ENCODE measurements around the gene TPP2. TPM values are rescaled to one million over a fixed set of nuclear protein-coding genes. Genes with fewer than 3 reads are reported as not detected.

The TPP2 gene
- total RNA-seq, 1 experiment from 2014 or later = 31.6 TPM

DNA sequence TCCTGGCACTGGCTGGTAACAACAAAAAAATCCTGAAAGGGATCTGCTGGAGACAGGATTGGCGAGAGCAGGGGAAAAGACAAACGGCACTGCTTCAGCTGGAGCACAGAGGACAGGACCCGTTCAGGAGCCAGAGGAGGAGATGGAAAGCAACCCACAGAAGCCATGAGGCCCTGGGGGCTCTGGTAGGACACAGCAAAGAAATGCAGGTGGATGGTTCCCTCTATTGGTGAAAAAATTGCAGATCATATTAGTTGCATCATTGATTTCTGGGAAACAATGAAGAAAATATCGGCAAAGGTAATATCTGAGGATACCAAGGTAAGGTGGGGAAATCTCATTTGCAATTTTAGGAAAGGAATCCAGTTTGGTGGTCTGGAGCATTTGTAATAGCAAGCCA is 25.7 kb upstream of the TPP2 start:
- H3K36me3 ChIP-seq (ENCODE audit: control insufficient read depth, insufficient read depth, low read length) = no peaks in the 10 kb centered on the region
- intact Hi-C loops (cut with micrococcal nuclease; ENCODE audit: unreplicated experiment) = no loop called here
- ChIA-PET CTCF (no interaction called here), POLR2A (no interaction called here)
- no peak for ATAC-seq
- no peak overlapping the region for H3K27ac ChIP-seq (ENCODE audit: low read length)
- peaks cover 2% of the 10 kb centered on the region; the same call in 1 of the 2 replicates for H3K27me3 ChIP-seq (ENCODE audit: control insufficient read depth, insufficient read depth, low read length)
- no peaks in the 10 kb centered on the region for H3K4me1 ChIP-seq (ENCODE audit: control insufficient read depth, insufficient read depth, low read length)
- TF ChIP-seq, protein P1, sequence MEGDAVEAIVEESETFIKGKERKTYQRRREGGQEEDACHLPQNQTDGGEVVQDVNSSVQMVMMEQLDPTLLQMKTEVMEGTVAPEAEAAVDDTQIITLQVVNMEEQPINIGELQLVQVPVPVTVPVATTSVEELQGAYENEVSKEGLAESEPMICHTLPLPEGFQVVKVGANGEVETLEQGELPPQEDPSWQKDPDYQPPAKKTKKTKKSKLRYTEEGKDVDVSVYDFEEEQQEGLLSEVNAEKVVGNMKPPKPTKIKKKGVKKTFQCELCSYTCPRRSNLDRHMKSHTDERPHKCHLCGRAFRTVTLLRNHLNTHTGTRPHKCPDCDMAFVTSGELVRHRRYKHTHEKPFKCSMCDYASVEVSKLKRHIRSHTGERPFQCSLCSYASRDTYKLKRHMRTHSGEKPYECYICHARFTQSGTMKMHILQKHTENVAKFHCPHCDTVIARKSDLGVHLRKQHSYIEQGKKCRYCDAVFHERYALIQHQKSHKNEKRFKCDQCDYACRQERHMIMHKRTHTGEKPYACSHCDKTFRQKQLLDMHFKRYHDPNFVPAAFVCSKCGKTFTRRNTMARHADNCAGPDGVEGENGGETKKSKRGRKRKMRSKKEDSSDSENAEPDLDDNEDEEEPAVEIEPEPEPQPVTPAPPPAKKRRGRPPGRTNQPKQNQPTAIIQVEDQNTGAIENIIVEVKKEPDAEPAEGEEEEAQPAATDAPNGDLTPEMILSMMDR (IDR thresholded peaks at IDR 0.05) = no peak; the same call in 1 of the 2 replicates
- TF ChIP-seq TCF7L2 (IDR thresholded peaks at IDR 0.05; ENCODE audit: low read depth, low read length) = no peak
- no peak for TF ChIP-seq POLR2AphosphoS5 (IDR thresholded peaks at IDR 0.05; ENCODE audit: low read depth, low read length)
- TF ChIP-seq REST (IDR thresholded peaks at IDR 0.05; ENCODE audit: insufficient read depth in 1 of 2, low read depth in 2 of 2, low read length in 1 of 2) = no peak
- no peak for TF ChIP-seq SIN3A (IDR thresholded peaks at IDR 0.05; ENCODE audit: borderline replicate concordance, insufficient read depth, low read depth, low read length)
- H3K4me3 ChIP-seq (ENCODE audit: low read depth in 2 of 2, low read length in 2 of 2) = no peak overlapping the region
- no peaks in the 10 kb centered on the region for H3K9me3 ChIP-seq (ENCODE audit: control insufficient read depth, insufficient read depth, low read depth, low read length)
- in situ Hi-C loops (cut with HindIII; ENCODE audit: low pct_unique_long_range_greater_than_20kb, low sequenced_read_pairs) = no loop called here
- no TSS peak for BruUV-seq (replicated peaks)
- no peak for DNase-seq (ENCODE audit: low read depth, low spot score)

GRCh38 chr13:102572323-102572722 is 24.5 kb upstream of the TPP2 start:
- H3K27me3 ChIP-seq (ENCODE audit: control insufficient read depth, insufficient read depth, low read length) = peaks cover 2% of the 10 kb centered on the region; the same call in 1 of the 2 replicates
- ATAC-seq = no peak
- no peak overlapping the region for H3K4me3 ChIP-seq (ENCODE audit: low read depth in 2 of 2, low read length in 2 of 2)
- ChIA-PET CTCF (no interaction called here), POLR2A (no interaction called here)
- no TSS peak for BruUV-seq (replicated peaks)
- TF ChIP-seq TCF7L2 (IDR thresholded peaks at IDR 0.05; ENCODE audit: low read depth, low read length) (no peak), REST (IDR thresholded peaks at IDR 0.05; ENCODE audit: insufficient read depth in 1 of 2, low read depth in 2 of 2, low read length in 1 of 2) (no peak), SIN3A (IDR thresholded peaks at IDR 0.05; ENCODE audit: borderline replicate concordance, insufficient read depth, low read depth, low read length) (no peak), POLR2AphosphoS5 (IDR thresholded peaks at IDR 0.05; ENCODE audit: low read depth, low read length) (no peak)
- TF ChIP-seq, protein P1 (IDR thresholded peaks at IDR 0.05) = no peak
- intact Hi-C loops (cut with micrococcal nuclease; ENCODE audit: unreplicated experiment) (no loop called here), in situ Hi-C loops (cut with HindIII; ENCODE audit: low pct_unique_long_range_greater_than_20kb, low sequenced_read_pairs) (no loop called here)
- no peaks in the 10 kb centered on the region for H3K36me3 ChIP-seq (ENCODE audit: control insufficient read depth, insufficient read depth, low read length)
- no peak for DNase-seq (ENCODE audit: low read depth, low spot score)
- H3K9me3 ChIP-seq (ENCODE audit: control insufficient read depth, insufficient read depth, low read depth, low read length) = no peaks in the 10 kb centered on the region
- H3K4me1 ChIP-seq (ENCODE audit: control insufficient read depth, insufficient read depth, low read length) = no peaks in the 10 kb centered on the region
- no peak overlapping the region for H3K27ac ChIP-seq (ENCODE audit: low read length)

Measured in Panc1 (cell line).